GM21717 (cell line): Measurements from ENCODE around the gene RGS5.
A peak's percentile ranks its signal among the peaks of the same experiment; 100 is the strongest.
"Not testable (repeated sequence)": the region's sequence is repeated elsewhere in the genome, so short reads cannot be mapped to it uniquely, and the experiment has no call there.

Source experiments
- ATAC-seq: cut with Tn5 transposase; IDR thresholded peaks from one replicate; pipeline ENCODE4 v1.9.1; 2021; ENCODE audit warnings: mild to moderate bottlenecking, moderate library complexity; ENCODE audit not compliant: unreplicated experiment

The RGS5 gene, protein sequence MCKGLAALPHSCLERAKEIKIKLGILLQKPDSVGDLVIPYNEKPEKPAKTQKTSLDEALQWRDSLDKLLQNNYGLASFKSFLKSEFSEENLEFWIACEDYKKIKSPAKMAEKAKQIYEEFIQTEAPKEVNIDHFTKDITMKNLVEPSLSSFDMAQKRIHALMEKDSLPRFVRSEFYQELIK

DNA sequence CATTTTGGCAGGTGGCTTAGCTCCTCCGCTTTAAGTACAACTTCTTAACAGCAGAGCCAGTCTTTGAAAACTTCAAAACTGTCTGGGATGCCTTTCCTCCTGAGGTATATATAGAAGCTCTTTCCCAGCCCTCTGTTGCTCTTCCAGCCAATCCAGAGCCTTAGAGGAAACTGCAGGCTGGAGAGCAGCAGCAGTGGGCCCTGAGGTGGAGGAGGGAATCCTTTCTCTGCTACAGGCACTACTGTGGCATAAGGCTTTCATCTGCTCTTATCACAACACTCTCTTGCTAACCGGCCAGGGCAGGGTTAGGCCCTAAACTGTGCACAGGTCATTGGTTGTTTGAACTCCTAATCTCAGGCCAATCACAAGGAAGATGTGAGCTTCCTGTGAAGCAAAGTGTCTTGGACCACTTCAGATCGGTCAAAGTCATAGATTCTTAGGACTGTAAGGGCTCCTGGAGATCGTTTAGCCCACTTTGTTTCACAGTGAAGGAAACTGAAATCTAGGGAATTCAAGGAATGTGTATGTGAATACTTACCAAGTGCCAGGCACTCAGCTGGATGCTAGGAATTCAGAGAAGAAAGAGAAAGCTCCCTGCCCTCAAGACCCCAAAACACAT, at the start of gene RGS5:
TSS of gene RGS5 (minus strand) at position 84 of the 619 bp plus-strand sequence. CDS start at position 3, 81 bp downstream.
- ATAC-seq, result no peak

DNA sequence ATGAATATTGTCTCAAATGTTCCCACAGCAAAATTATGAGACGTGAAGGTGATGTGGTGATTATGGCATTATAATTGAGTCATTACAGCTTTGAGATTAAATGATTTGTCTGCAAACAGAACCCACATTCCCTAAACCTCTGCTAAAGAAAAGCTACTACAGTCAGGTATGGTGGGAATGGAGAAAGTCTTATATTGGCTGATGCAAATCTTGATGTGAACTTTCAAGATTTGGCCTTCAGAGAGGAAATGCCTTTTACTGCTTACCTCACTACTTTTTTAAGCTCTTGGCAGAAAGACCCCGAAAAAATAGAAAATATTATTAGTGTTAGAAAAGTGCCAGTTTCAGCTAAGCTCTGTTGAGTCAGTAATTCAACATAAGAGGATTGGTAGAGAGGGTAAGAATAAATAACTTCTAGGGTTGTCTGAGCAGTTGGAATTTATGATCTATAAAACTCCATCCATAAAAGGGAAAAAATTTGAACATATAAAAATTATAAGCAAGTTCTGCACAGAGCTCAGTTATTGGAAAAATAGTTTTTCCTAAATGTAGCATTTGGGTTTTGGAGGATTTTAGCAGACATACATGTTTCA, 47.8 kb upstream of the RGS5 start:
- ATAC-seq, result no peak

DNA sequence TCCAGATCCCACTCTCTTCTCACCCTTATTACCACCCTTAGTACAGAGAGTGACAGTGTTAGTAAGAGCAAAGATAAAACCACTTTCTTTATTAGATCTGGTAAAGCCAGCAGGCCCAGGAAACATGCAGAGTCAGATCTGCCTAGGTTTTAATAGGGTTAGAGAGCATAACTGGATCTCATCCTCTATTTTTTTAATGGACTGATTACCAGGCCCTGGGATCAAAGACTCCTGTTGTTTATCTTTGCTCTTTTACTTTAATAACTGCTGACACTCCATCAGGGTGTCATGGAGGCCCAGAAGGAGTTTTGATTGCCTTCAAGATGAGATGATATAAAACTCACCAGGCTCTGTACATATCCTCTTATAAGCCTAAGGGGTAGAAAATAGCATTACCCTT, 45.3 kb upstream of the RGS5 start:
- no peak for ATAC-seq

DNA sequence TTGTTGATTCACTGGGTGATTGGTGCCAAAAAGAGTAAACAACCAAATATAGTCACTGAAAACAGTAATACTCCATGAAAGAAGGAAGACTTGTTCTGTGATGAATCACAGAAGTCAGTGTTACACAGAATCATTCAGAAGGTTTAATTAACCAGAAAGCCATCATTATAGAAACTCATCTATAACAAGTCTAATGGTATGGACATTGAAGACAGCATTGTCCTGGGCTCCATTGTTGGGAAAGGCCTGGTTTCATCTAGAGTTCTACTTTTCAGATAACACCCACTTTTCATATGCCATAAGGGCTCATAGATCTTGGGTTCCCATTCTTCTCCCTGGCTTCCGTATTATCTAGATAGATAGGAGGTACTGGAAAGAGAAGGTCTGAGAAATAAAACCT, 41.9 kb upstream of the RGS5 start:
- not testable (repeated sequence) for ATAC-seq

DNA sequence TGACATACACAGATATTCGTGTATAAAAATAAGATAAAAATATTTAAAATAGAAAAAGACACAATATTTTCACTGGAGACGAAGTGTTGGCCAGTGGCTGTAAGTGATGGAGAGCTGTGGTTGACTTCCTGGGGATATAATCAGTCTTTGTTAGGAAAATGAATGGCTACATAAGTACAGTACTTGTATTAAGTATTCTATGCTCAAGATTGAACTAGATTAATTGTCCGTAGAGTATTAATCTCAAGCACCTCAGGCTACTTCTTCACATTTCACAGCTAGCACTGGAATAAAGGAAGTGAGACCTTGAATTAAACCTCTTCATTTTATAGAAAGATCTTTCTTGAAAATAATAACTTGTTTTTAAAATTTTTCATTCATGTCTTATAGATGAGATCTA, 39.0 kb upstream of the RGS5 start:
- ATAC-seq, result no peak

DNA sequence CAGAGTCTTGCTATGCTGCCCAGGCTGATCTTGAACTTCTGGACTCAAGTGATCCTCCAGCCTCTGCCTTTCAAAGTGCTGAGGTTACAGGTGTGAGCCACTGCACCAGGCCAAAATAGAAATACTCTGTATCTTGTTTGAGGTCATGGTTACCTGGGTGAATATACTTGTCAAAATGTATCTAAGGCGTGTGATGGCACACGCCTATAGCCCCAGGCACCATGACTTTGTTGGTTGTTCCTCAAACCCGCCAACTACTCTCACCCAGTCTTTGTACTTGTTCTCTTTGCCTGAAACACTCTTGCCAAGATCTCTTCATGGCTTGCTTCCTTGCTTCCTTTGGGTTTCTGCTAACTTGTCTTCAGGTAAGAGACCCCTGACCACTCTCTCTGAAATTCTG, 38.0 kb upstream of the RGS5 start:
- no peak for ATAC-seq

DNA sequence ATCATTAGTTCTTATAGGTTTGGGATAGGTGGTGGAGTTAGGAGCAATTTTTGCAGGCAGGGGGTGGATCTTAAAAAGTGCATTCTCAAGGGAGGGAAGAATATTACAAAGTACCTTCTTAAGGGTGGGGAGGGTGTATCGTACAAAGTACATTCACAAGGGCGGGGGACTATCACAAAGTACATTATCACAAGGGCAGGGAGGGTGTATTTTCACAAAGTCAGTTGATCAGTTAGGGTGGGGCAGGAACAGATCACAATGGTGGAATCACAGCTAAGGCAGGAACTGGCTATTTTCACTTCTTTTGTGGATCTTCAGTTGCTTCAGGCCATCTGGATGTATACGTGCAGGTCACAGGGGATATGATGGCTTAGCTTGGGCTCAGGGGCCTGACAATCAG, 30.9 kb upstream of the RGS5 start:
- not testable (repeated sequence) for ATAC-seq

DNA sequence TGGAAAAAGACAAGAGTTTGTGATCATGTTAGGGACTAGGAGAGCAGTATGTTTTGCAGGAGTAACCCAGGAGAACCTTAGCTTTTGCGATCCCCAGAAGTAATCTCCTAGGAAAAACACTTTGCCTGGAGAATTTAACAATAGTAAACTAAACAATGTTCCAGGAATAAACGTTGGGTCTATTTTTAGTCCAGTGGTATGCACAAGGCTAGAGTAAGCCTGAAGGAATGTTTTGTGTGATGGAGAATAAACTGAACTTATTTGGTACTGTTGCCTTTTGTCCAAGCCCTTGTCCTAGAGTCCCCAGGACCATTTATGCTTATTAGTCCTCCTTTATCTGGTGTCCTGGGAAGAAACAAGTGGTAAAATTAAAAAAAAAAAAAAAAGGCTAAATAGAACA, 28.7 kb upstream of the RGS5 start:
- ATAC-seq, result no peak

DNA sequence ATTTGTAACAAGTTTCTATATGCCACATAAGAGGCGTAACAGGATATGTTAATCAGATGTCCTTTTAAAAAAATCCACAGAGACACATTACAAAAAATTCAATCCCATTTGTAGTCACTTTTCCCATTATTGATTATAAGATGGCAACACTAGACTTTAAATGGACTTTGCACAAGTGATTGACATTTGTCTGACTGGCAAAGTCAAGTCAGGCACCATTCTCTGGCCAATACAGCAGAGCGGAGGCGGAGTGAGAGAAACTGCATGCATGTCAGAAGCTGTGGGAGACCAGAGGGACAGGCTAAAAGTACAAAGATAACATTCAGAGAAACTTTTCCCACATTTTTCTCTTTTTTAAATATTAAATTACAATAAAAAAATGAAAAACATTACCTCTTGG, 28.1 kb upstream of the RGS5 start:
- ATAC-seq, result no peak

DNA sequence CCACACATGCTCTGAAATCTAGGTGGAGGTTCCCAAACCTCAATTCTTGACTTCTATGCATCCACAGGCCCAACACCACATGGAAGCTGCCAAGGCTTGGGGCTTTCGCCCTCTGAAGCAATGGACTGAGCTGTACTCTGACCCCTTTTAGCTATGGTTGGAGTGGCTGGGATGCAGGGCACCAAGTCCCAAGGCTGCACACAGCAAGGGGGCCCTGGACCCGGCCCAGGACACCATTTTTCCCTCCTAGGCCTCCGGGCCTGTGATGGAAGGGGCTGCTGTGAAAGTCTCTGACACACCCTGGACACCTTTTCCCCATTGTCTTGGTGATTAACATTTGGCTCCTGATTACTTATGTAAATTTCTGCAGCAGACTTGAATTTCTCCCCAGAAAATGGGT, 25.6 kb upstream of the RGS5 start:
- not testable (repeated sequence) for ATAC-seq

DNA sequence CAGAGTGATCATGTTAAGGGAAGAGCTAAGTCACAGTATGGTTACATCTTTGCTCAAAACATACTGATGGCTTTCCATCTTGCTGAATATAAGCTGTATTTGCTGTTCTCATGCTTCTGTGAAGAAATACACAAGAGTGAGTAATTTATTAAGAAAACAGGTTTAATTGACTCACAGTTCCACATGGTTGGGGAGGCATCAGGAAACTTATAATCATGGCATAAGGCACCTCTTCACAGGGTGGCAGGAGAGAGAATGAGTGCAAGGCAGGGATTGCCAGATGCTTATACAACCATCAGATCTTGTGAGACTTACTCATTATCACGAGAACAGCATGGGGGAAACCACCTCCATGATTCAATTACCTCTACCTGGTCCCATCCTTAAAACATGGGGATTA, 24.4 kb upstream of the RGS5 start:
- no peak for ATAC-seq

DNA sequence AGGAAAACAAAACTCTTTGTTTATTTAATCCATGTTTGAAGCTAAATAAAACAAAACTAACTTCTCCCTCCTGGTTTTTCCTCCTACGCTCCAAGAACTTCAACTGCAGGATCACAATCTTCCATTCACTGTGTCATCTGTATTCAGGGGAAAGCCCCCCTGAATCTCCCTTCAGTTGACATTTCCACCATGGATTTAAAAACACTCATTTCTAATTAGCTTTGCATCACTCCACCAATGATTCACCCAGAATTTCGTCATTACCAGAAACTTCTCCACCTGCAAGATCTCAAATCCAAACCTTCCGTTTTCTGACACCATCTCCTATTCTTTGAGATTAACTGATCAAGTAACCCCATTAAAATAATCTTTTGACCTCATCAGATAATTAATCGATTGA, 10.9 kb upstream of the RGS5 start:
- no peak for ATAC-seq

DNA sequence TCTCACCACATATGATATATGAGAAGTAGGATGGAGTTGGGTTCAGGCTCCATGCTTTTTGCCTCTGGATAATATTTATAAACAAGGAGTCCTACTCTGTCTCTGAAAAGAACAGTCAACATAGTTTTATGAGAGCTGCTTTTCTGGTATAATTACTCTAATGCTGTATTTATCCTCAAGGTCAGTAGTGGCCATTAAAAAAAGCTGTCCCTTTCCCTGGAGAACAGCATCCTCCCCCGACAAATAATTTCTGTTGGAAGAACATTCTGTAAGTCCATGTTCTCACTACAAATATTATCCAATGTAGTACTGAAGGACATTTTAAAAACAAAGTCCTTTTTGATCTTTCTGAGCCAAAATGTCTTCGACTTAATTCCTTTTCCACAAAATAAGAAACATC, 9.0 kb upstream of the RGS5 start:
- no peak for ATAC-seq

DNA sequence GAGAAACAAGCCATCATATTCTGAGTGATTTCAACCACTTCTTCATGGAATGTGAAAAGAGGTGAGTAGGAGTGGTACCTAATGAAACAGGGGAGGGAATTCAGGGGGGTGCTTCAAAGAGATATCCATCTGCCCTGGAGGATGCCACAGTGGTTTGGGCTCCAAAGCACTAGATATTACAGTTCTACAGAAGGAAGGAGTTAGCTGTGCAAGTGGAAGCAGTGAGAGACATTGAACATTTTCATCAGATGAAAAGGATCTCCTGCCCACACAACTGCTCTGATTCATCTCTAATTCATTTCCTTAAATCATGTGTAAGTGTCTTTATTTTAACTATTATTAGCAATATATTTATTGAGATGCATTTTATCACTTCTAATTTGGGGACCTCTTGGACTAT, 2.8 kb upstream of the RGS5 start:
- ATAC-seq, result no peak

DNA sequence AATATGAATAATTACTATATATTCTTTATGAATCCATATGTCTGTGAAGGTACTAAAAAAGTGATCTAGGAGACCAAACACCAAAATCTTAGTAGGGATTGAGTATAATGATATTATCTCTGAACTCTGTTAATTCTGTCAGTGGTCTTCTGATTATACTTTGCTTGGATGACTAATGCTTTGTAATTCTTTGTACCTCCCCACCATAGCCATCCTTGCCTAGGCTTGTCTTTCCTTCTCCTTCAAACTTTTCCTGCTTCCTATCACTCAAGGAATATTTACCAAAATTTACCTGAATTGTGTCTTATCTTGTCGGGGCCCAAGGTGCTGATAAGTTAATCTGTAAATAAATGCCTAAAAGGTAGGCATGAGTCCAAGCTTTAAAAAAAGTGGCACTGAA, 845 bp upstream of the RGS5 start:
- ATAC-seq, result no peak

DNA sequence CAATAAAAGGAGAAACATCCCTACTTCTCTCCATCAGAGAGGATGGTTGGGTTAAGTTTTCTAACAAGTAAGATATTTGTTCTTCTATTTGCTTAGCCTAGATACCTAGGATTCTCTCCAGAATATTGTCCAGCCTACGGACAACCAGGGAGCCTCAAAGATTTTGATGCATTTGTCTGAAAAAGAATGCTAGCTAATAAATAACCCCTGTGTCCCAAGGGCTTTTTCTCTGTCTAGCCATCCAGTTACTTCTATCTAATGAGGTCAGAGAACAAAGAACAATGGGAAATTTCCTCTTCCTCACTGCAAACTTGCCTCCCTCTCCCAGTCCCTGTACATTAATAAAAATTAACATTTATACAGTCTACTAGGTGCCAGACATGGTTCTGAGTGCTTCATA, 810 bp downstream of the RGS5 start:
- ATAC-seq, result no peak

DNA sequence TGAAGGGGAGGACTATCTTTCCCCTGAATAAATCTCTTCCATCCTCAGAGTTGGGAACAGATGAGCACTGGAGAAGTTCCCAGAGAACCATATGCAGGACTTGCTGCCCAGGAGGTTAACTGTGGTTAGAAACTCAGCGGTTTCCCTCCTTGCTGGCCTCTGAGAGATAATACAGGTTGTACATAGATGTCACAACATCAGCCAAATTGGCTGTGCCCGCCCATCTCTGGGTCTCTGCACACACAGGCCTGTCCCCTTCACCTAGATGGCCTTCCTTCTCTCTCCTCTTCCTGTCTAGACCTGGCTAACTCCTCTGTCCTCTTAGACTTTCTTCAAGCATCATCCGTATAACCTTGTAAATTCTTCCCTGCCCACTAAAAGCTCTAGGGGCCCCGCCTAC, 5.7 kb downstream of the RGS5 start:
- ATAC-seq, result no peak

DNA sequence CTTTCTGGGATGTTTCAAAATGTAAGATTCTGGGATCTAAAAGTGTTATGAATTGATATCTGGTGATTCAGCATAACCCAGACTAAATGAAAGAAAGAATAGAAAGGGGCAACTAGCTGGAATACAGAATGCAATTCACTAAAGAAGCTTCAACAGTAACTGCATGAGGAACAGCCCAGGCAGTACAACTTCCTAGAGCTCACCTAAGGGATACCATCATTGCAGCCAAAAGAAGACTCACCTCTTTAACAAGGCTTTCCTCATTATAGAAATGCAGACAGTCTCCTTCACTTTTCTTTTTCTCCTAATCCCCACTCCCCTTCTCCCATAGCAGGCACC, 6.3 kb downstream of the RGS5 start:
- ATAC-seq, result no peak

DNA sequence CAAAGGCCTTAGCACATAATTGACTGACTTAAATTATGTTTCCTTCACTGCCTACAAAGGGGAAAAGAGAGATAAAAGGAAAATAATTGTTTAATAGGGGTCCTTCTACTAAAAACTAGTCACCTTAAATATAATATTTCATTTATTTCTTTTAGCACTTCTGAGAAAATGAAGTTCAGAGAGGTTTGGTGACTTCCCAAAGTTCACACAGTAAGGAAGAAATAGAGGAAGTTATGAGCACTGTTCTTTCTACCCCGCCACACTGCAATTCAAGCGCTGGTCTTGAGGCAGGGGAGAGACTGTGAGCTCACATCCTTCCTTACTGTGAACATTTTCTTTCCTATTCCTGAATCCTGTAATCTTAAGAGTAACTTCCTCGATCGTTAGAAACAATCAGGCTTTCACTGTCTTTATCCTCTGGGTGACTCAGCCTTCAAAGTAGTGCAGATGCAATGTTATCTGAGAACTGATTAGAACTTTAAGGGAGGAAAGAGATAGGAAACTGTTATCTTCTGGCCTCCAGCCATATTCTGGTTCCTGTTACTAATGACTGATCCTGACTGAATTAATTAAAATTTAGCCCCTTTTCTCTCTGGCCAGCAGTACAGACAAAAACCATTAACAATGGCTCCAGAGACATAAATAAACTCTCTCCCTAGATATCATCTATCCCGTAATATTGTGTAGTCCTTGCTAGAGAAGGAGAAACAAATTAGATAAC, 6.8 kb downstream of the RGS5 start:
- ATAC-seq, result no peak

DNA sequence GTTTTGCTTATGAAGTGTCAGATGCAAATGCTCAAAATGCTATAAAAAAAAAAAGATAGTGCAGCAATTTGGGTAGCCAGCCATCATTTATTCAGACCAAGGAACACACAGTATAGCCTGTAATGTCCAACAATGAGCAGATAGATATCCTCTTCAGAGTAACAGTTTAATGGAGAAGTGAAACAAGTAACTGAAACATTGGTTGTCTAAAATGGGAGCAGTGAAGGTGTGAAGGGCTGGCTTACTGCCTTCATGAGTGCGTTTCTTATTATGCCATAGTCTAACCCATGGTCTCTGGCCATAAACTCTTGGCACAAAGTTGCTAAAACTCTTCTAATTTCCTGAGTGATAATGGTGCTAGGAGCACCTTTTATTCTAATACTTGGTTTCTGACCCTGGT, 11.4 kb downstream of the RGS5 start:
- peak; percentile 73 for ATAC-seq

DNA sequence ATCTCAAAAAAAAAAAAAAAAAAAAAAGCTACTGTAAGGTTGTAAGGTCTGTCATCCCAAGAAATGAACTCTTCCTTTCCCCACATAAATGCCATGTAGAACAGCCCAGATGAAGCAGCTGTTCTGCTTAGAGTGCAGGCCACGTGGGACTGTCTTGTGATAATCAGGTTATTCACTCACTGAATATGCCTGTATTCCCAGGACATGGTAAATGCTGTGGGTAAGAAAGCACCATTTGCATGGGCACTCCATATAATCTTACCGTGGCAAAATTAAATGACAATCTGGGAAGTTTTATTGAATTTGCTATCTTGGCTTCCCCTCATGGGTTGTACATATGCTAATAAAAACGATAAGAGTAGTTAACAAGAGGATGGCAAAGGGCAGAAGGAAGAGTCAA, 13.8 kb downstream of the RGS5 start:
- ATAC-seq, result no peak

DNA sequence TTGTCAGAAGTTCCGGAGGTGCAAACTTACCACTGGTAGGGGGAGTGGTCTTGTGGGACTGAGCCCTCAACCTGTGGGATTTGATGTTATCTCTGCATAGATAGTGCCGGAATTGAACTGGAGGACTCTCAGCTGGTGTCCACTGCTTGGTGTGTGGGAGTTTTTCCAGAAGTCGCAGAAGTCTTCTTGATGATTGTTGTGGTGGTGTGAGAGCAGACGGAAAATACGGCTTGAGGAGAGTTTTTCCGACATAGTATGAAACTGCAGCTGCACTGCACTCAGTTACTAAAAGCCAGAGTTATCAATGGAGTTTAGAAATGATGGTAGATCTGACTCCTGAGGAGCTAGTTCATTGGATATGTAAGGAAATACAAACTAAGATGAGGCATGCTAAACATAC, 14.9 kb downstream of the RGS5 start:
- no peak for ATAC-seq
